AG10803 (cell line): ENCODE data around the gene RBCK1.
"Not testable (repeated sequence)": the region's sequence is repeated elsewhere in the genome, so short reads cannot be mapped to it uniquely, and the experiment has no call there.

Source experiments
- DNase-seq: peaks from one replicate; pipeline ENCODE4 v3.0.0; 2010; ENCODE audit warnings: low read depth
- H3K4me3 ChIP-seq: 2 replicates; pipeline ENCODE4 v1.5.1; 2011; ENCODE audit warnings: mild to moderate bottlenecking, low read length, control low read depth
- CTCF ChIP-seq: conservative IDR thresholded peaks from 2 replicates; pipeline ENCODE4 v1.5.1; 2011; ENCODE audit warnings: mild to moderate bottlenecking, low read length, control low read depth, inconsistent platforms

RBCK1 gene

GRCh38 chr20:444117-444516 is 36.0 kb downstream of the RBCK1 start:
- no peak for DNase-seq
- no peak overlapping the region for H3K4me3 ChIP-seq
- no peak for TF ChIP-seq CTCF

- TF ChIP-seq CTCF = no peak
- no peak overlapping the region for H3K4me3 ChIP-seq
- DNase-seq = peak; percentile 66
Measured at GRCh38 chr20:444862-445426, 36.8 kb downstream of the RBCK1 start.

GRCh38 chr20:445514-446336 is 37.6 kb downstream of the RBCK1 start:
- H3K4me3 ChIP-seq = no peak overlapping the region
- TF ChIP-seq CTCF = no peak
- no peak for DNase-seq

- H3K4me3 ChIP-seq, DNase-seq: not testable (repeated sequence)
Measured at GRCh38 chr20:452021-452420, 43.9 kb downstream of the RBCK1 start.

GRCh38 chr20:454951-455350 is 46.9 kb downstream of the RBCK1 start:
- TF ChIP-seq CTCF = no peak
- no peak overlapping the region for H3K4me3 ChIP-seq
- no peak for DNase-seq

GRCh38 chr20:458776-459175 is 50.7 kb downstream of the RBCK1 start:
- TF ChIP-seq CTCF = no peak
- no peak for DNase-seq
- no peak overlapping the region for H3K4me3 ChIP-seq

GRCh38 chr20:460180-460579 is 52.1 kb downstream of the RBCK1 start:
- peak overlapping the region; percentile 85 for H3K4me3 ChIP-seq
- no peak for TF ChIP-seq CTCF
- DNase-seq = no peak
